SH-SY5Y (cell line): ENCODE results near the gene CFD.

Source experiments
- GATA2 ChIP-seq: IDR thresholded peaks from 2 replicates; pipeline ENCODE4 v1.6.1; 2011; ENCODE audit warnings: mild to moderate bottlenecking, low read depth, low read length
- GATA3 ChIP-seq: IDR thresholded peaks from 2 replicates; pipeline ENCODE4 v1.6.1; 2011; ENCODE audit warnings: low read depth, mild to moderate bottlenecking, low read length, moderate library complexity

CFD gene

GRCh38 chr19:840519-841206 is 18.8 kb upstream of the CFD start, which contains the start of gene PRTN3:
Gene PRTN3 (plus strand): TSS chr19:840999. CDS start chr19:841009, 10 bp downstream.
- TF ChIP-seq GATA2, result no peak
- TF ChIP-seq GATA3, result no peak

- TF ChIP-seq GATA2 (no peak), GATA3 (no peak)
These were observed 16.2 kb upstream of the CFD start for GRCh38 chr19:843180-843835.

GRCh38 chr19:843836-844545 is 15.5 kb upstream of the CFD start:
- no peak for TF ChIP-seq GATA3

- no peak for TF ChIP-seq GATA3
- no peak for TF ChIP-seq GATA2
These were observed 14.9 kb upstream of the CFD start for GRCh38 chr19:844546-844971.

- TF ChIP-seq GATA3 (no peak), GATA2 (no peak)
These were observed 13.6 kb upstream of the CFD start for GRCh38 chr19:845707-846521.

GRCh38 chr19:848386-848921 is 11.0 kb upstream of the CFD start:
- TF ChIP-seq GATA3, result no peak
- no peak for TF ChIP-seq GATA2

GRCh38 chr19:849195-849594 is 10.3 kb upstream of the CFD start:
- peak; percentile 19; the same call in 1 of the 2 replicates for TF ChIP-seq GATA2

- TF ChIP-seq GATA3, result no peak
- no peak for TF ChIP-seq GATA2
These were observed 9.1 kb upstream of the CFD start for GRCh38 chr19:850221-850978.

- TF ChIP-seq GATA2 (no peak), GATA3 (no peak)
These were observed 8.5 kb upstream of the CFD start for GRCh38 chr19:850979-851335.

GRCh38 chr19:852136-853013 is 7.1 kb upstream of the CFD start, which contains the start of gene ELANE:
Gene ELANE (plus strand): TSS chr19:852303. CDS start chr19:852329, 26 bp downstream.
- TF ChIP-seq GATA3 (no peak), GATA2 (no peak)

- TF ChIP-seq GATA2 (no peak), GATA3 (no peak)
These were observed 6.4 kb upstream of the CFD start for GRCh38 chr19:853014-853585.

GRCh38 chr19:854549-854948 is 4.9 kb upstream of the CFD start:
- TF ChIP-seq GATA2 (no peak), GATA3 (no peak)
